IPS-20b (cell line): ENCODE results near the gene AGPS.
"Not testable (repeated sequence)": the region's sequence is repeated elsewhere in the genome, so short reads cannot be mapped to it uniquely, and the experiment has no call there.

ENCODE experiments used
- H3K27ac ChIP-seq: one replicate; pipeline ENCODE4 v1.5.1; 2013; ENCODE audit warnings: low read length
- H3K27me3 ChIP-seq: 2 replicates; pipeline ENCODE4 v1.6.1; 2013; ENCODE audit warnings: mild to moderate bottlenecking, low read length, inconsistent platforms; ENCODE audit not compliant: insufficient read depth
- H3K36me3 ChIP-seq: 2 replicates; pipeline ENCODE4 v1.6.1; 2013; ENCODE audit warnings: low read depth, mild to moderate bottlenecking, inconsistent platforms, low read length, moderate library complexity; ENCODE audit not compliant: insufficient read depth
- H3K4me1 ChIP-seq: 2 replicates; pipeline ENCODE4 v1.6.1; 2013; ENCODE audit warnings: mild to moderate bottlenecking, control low read depth, inconsistent platforms, low read length, moderate library complexity; ENCODE audit not compliant: insufficient read depth
- H3K4me3 ChIP-seq: 2 replicates; pipeline ENCODE4 v1.5.1; 2013; ENCODE audit warnings: mild to moderate bottlenecking, low read length, inconsistent platforms
- H3K9ac ChIP-seq: 2 replicates; pipeline ENCODE4 v1.6.1; 2013; ENCODE audit warnings: low read depth, mild to moderate bottlenecking, inconsistent platforms, low read length, moderate library complexity
- H3K9me3 ChIP-seq: 2 replicates; pipeline ENCODE4 v1.6.1; 2013; ENCODE audit warnings: mild to moderate bottlenecking, low read depth, low read length, inconsistent platforms; ENCODE audit not compliant: insufficient read depth

AGPS gene

DNA sequence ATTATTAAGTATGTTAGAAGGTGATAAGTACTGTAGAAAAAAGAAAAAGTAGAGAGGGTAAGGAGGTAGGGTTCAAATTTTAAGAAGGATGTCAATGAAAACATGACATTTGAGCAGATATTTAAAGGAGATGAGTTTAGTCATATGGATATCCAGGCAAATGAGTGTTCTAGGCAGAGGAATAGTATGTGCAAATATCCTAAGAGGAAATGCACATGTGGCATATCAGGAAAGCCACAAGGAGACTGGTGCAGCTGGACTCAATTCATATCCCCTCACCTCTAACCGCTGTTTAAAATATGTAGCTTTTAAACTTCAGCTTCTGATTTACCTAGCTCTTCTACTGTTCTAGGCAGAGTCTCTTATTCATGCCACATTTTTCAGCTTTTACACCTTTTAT, 9.5 kb downstream of the AGPS start:
- Histone ChIP-seq H3K9ac (no peak overlapping the region), H3K27me3 (no peaks in the 10 kb centered on the region), H3K4me3 (no peak overlapping the region), H3K27ac (no peak overlapping the region), H3K9me3 (no peaks in the 10 kb centered on the region), H3K4me1 (peaks cover 7% of the 10 kb centered on the region; the same call in 1 of the 2 replicates), H3K36me3 (no peaks in the 10 kb centered on the region)

DNA sequence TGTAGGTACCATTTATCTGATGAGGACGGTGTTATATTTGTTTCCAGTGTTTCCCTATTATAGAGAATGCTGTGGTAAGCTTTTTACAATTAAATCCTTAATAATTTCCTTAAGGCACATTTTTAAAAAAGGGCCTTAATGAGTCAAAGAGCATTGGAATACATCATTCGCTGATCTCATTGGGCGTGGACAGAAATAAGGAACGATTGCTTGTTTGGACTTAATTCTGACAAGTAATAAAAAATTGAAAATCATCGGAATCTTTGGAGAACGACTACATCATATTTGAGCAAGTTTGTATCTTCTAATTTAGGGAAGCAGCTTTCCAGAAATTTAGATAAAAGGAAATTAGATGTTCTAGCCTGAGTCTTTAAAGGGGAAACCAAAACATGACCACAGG, 11.3 kb downstream of the AGPS start:
- H3K9me3 ChIP-seq: no peaks in the 10 kb centered on the region
- H3K4me1 ChIP-seq: no peaks in the 10 kb centered on the region
- no peaks in the 10 kb centered on the region for H3K27me3 ChIP-seq
- no peak overlapping the region for H3K9ac ChIP-seq
- no peak overlapping the region for H3K4me3 ChIP-seq
- no peaks in the 10 kb centered on the region for H3K36me3 ChIP-seq
- H3K27ac ChIP-seq: no peak overlapping the region

DNA sequence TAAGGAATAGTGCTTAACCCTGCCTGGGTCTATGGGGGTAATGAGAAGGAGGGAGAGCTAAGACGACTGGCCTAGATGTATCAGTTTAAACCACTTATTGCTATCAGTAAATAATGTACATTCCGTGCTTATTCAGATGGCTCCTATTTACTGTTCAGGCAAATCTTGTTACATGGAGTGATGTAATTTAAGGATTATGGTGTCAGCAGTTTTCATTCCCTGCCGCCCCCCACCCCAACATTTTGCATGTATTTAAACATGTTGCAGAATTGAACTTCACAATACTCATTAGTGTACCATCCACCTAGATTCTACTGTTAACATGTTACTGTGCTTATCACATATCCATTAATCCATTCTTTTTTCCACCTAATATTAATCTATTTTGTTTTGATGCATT, 11.7 kb downstream of the AGPS start:
- Histone ChIP-seq H3K27ac (no peak overlapping the region), H3K36me3 (no peaks in the 10 kb centered on the region), H3K9ac (no peak overlapping the region), H3K9me3 (no peaks in the 10 kb centered on the region), H3K4me3 (no peak overlapping the region), H3K4me1 (no peaks in the 10 kb centered on the region), H3K27me3 (no peaks in the 10 kb centered on the region)

DNA sequence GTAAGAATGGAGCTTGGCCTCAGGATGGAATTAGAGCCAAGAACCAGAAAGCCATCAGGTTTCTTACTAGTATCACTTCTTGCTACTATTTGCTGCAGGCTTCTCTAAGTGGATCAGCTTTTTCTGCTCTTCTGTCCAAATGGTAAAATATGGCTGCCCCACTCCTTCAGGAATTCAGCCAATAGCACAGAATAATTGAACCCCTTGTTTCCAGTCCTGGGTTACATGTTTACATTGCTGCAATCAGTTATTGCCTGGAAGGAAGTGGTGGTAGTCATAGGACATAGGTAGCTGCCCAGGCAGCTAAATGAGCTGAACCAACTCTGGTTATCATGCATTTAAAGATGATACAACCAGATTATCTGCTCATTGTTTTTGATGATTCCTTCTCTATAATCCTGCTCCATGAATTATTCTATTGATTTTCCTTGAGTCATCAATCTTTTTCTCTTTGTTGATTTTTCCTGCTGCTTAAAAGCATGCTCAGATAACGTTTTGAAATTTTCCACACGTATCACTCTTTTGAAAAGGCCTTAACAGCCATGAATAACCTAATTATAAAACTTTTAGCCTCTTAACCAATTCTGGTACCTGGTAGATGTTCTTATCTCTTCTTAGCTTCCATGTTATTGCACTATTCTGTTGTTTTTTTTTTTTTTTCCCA, 12.6 kb downstream of the AGPS start:
- Histone ChIP-seq H3K27me3 (no peaks in the 10 kb centered on the region), H3K27ac (no peak overlapping the region), H3K4me1 (no peaks in the 10 kb centered on the region), H3K4me3 (no peak overlapping the region), H3K9me3 (no peaks in the 10 kb centered on the region), H3K9ac (no peak overlapping the region), H3K36me3 (no peaks in the 10 kb centered on the region)

DNA sequence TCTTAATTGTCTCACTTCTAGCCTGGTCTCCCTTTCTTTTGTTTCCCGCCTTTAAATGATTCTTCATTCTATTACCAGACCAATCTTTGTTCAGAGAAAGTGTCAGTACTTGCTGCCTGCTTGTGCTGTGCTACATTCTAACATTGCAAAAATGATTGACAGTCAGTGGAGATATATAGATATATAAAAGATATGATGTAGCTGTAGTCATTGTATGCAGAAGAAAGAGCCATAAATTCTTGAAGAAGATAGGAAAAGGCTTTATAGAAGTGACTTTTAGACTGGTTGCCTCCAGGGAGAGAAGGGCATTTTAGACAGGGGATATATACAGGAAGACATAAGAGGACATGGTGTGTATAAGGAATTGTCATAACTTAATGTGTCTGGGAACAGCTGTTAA, 13.6 kb downstream of the AGPS start:
- Histone ChIP-seq H3K4me1 (no peaks in the 10 kb centered on the region), H3K4me3 (no peak overlapping the region), H3K36me3 (no peaks in the 10 kb centered on the region), H3K27me3 (no peaks in the 10 kb centered on the region), H3K27ac (no peak overlapping the region), H3K9me3 (no peaks in the 10 kb centered on the region), H3K9ac (no peak overlapping the region)

DNA sequence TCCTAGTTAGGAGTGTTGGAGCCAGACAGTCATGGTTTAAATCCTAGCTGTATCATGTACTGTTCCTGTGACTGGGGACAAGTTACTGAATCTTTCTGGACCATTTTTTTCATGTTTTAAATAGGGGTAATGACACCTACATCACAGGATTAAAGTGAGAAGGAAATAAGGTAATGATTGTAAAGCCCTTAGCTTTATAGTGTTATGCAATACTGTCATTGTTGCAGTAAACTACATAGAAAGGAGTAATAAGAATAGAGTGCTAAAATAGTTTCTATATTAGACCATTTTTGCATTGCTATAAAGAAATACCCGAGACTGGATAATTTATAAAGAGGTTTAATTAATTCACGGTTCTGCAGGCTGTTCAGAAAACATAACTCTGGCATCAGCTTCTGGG, 14.5 kb downstream of the AGPS start:
- Histone ChIP-seq H3K36me3 (no peaks in the 10 kb centered on the region), H3K9ac (no peak overlapping the region), H3K27ac (no peak overlapping the region), H3K27me3 (no peaks in the 10 kb centered on the region), H3K4me3 (no peak overlapping the region), H3K9me3 (no peaks in the 10 kb centered on the region), H3K4me1 (no peaks in the 10 kb centered on the region)

DNA sequence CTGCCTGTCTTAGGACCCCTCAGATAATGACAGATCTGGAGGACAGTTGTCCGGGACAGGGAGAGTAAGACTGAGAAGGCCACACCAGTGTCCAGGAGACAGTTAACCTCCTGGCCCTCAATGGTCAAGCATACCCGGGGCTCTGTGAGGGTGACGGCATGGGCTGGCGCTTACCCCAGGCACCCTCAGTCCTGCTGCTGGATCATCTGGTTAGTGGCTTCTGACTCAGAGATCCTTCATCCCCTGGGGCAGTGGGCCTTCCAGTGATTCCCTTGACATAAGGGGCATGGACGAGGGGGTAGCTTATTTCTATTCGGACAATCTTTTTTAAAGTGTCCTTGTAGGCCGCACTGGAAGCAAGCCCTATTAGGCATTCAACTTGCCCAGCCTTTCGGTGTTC, 18.1 kb downstream of the AGPS start:
- not testable (repeated sequence) for H3K4me1 ChIP-seq, H3K9ac ChIP-seq, H3K4me3 ChIP-seq, H3K36me3 ChIP-seq, H3K9me3 ChIP-seq, H3K27me3 ChIP-seq, H3K27ac ChIP-seq

DNA sequence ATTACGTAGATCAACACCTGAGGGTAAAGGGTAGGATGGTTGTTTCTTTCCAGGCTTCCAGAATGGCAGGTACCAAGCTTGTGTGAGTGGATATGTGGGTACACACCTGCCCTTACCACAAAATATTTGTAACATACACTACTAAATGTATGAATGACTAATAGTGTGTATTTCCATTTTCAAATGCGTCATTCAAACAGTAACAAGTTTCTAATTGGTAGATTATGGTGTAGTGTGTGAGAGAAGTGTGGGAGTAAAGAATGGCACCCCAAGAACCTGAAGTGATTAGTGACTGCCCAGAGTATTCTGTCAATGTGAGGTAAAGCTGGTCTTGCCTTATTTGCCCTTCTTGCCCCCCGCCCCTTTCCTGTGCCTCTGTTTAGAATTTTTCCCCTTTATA, 21.1 kb downstream of the AGPS start:
- no peaks in the 10 kb centered on the region for H3K36me3 ChIP-seq
- H3K9me3 ChIP-seq: no peaks in the 10 kb centered on the region
- H3K27ac ChIP-seq: no peak overlapping the region

DNA sequence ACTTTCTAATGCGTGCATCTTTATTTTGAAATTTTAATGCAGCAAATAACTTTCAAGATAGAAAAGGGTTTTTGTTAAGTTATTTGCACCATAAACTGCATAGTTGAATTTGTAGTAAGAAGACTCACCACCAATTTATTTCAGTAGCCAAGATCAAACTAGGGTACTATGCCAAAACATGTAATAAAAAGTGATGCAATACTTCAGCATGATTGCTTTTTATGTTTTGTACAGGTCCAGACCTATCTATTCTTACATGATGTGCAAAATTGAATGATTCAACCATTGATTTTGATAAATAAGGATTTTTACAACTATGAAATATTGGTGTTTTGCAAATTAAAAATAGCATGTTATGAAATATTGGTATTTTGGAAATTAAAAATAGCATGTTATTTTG, 26.7 kb downstream of the AGPS start:
- Histone ChIP-seq H3K9ac (no peak overlapping the region), H3K4me3 (no peak overlapping the region), H3K9me3 (no peaks in the 10 kb centered on the region), H3K27ac (no peak overlapping the region), H3K36me3 (no peaks in the 10 kb centered on the region; the same call in 1 of the 2 replicates), H3K4me1 (no peaks in the 10 kb centered on the region), H3K27me3 (no peaks in the 10 kb centered on the region)

More for the DNA sequence above, 21.1 kb downstream of the AGPS start:
- no peaks in the 10 kb centered on the region for H3K4me1 ChIP-seq
- H3K4me3 ChIP-seq: no peak overlapping the region
- no peaks in the 10 kb centered on the region for H3K27me3 ChIP-seq
- H3K9ac ChIP-seq: no peak overlapping the region

DNA sequence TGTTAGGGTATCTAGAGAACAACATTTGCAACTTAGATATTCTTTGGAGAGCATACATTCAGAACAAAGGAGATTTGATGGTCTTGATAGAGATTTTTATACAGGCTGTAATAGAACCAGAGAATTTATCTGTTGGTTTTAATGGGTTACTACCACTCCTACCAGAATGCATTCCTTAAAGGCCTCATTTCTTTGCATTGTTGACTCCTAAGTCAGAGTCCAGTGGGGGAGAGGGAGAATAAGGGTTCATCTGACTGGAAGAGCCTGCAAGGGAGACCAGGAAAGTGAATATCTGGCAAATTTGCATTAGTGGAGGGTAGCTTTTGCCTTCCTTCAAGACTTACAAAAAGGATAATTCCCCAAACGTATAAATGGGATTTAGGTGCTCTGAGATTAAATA, 29.7 kb downstream of the AGPS start:
- Histone ChIP-seq H3K4me1 (no peaks in the 10 kb centered on the region), H3K36me3 (no peaks in the 10 kb centered on the region; the same call in 1 of the 2 replicates), H3K4me3 (no peak overlapping the region), H3K9ac (no peak overlapping the region), H3K9me3 (no peaks in the 10 kb centered on the region), H3K27me3 (no peaks in the 10 kb centered on the region), H3K27ac (no peak overlapping the region)

DNA sequence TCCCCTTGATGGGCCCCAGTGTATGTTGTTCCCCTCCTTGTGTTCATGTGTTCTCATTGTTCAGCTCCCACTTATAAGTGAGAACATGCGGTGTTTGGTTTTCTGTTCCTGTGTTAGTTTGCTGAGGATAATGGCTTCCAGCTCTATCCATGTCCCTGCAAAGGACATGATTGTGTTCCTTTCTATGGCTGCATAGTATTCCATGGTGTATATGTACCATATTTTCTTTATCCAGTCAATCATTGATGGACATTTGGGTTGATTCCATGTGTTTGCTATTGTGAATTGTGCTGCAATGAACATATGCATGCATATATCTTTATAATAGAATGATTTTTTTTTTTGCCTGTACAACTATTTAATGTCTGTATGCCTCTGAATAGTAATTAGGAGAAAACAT, 31.5 kb downstream of the AGPS start:
- H3K4me1 ChIP-seq, H3K9ac ChIP-seq, H3K36me3 ChIP-seq, H3K4me3 ChIP-seq, H3K27ac ChIP-seq, H3K27me3 ChIP-seq, H3K9me3 ChIP-seq: not testable (repeated sequence)

DNA sequence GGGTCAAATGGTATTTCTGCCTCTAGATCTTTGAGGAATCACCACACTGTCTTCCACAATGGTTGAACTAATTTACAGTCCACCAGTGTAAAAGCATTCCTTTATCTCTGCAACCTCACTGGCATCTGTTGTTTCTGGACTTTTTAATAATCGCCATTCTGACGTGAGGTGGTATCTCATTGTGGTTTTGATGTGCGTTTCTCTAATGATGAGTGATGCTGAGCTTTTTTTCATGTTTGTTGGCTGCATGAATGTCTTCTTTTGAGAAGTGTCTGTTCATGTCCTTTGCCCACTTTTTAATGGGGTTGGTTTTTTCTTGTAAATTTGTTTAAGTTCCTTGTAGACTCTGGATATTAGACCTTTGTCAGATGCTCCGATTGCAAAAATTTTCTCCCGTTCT, 32.0 kb downstream of the AGPS start:
- H3K36me3 ChIP-seq, H3K4me3 ChIP-seq, H3K9ac ChIP-seq, H3K4me1 ChIP-seq, H3K27me3 ChIP-seq, H3K9me3 ChIP-seq, H3K27ac ChIP-seq: not testable (repeated sequence)
